IMR-90 (cell line): ENCODE data around the gene RASSF10. TPM values are rescaled to one million over a fixed set of nuclear protein-coding genes. Genes with fewer than 3 reads are reported as not detected.

ENCODE experiments used
- ATAC-seq: fragments of 200-7000 bp; cut with Tn5 transposase; 2 replicates; pipeline ENCODE4 v1.9.1; 2020; ENCODE audit warnings: low read depth, mild to moderate bottlenecking, moderate library complexity
- BruUV-seq: library from RNA; stranded (reverse); fragments of 400-500 nt; replicated peaks from 2 replicates; lab custom pipeline; 2021; lab: Mats Ljungman, UMichigan
- CTCF ChIA-PET: fragments of 300-600 bp; formaldehyde crosslinking; extraction: SDS; loops from one replicate; lab custom pipeline; 2021; ENCODE audit warnings: antibody characterized with exemption; lab: Yijun Ruan, JAX
- POLR2A ChIA-PET: fragments of 300-600 bp; sonication (Branson Sonifier 250); formaldehyde crosslinking; loops from one replicate; lab custom pipeline; 2022; ENCODE audit warnings: antibody characterized with exemption; ENCODE audit not compliant: unreplicated experiment; lab: Charles Lee
- DNase-seq: peaks from one replicate; pipeline ENCODE4 v3.0.0; 2013
- H2AFZ ChIP-seq: replicated peaks from 2 replicates; pipeline ENCODE3; 2013; ENCODE audit warnings: low read length, mild to moderate bottlenecking; ENCODE audit not compliant: poor library complexity
- H2AK5ac ChIP-seq: 2 replicates; pipeline ENCODE4 v1.6.1; 2013; ENCODE audit warnings: low read depth, low read length, inconsistent platforms
- H2AK9ac ChIP-seq: replicated peaks from 2 replicates; pipeline ENCODE3; 2013; ENCODE audit warnings: mild to moderate bottlenecking, low read depth, low read length, moderate library complexity; ENCODE audit not compliant: poor library complexity
- H2BK120ac ChIP-seq: 2 replicates; pipeline ENCODE4 v1.6.1; 2013; ENCODE audit warnings: low read depth, low read length, inconsistent platforms
- H2BK15ac ChIP-seq: 3 replicates; pipeline ENCODE4 v1.6.1; 2013; ENCODE audit warnings: low read depth, low read length, inconsistent platforms
- H2BK20ac ChIP-seq: 2 replicates; pipeline ENCODE4 v1.6.1; 2013; ENCODE audit warnings: low read depth, mild to moderate bottlenecking, inconsistent platforms, low read length, moderate library complexity
- H2BK5ac ChIP-seq: 2 replicates; pipeline ENCODE4 v1.6.1; 2013; ENCODE audit warnings: mild to moderate bottlenecking, low read depth, low read length, inconsistent platforms; ENCODE audit not compliant: poor library complexity, severe bottlenecking
- H3K14ac ChIP-seq: replicated peaks from 2 replicates; pipeline ENCODE4 v1.6.1; 2013; ENCODE audit warnings: low read depth, low read length, inconsistent platforms
- H3K18ac ChIP-seq: 2 replicates; pipeline ENCODE4 v1.6.1; 2013; ENCODE audit warnings: low read depth, low read length, control low read depth
- H3K23ac ChIP-seq: 2 replicates; pipeline ENCODE4 v1.6.1; 2013; ENCODE audit warnings: low read depth, low read length, inconsistent platforms
- H3K27ac ChIP-seq: 2 replicates; pipeline ENCODE4 v1.5.1; 2013; ENCODE audit warnings: mild to moderate bottlenecking, control low read depth, low read length; ENCODE audit not compliant: insufficient read depth
- H3K27me3 ChIP-seq: 2 replicates; pipeline ENCODE4 v1.6.1; 2013; ENCODE audit warnings: low read length; ENCODE audit not compliant: control insufficient read depth, insufficient read depth
- H3K36me3 ChIP-seq: 2 replicates; pipeline ENCODE4 v1.6.1; 2013; ENCODE audit warnings: low read length, mixed read lengths; ENCODE audit not compliant: control insufficient read depth, insufficient read depth
- H3K4ac ChIP-seq: 2 replicates; pipeline ENCODE4 v1.6.1; 2013; ENCODE audit warnings: low read depth, low read length, inconsistent platforms
- H3K4me1 ChIP-seq: 2 replicates; pipeline ENCODE4 v1.6.1; 2013; ENCODE audit warnings: low read length, mixed read lengths; ENCODE audit not compliant: control insufficient read depth, insufficient read depth
- H3K4me2 ChIP-seq: 2 replicates; pipeline ENCODE4 v1.6.1; 2013; ENCODE audit warnings: low read depth, mild to moderate bottlenecking, control low read depth, low read length, moderate library complexity
- H3K4me3 ChIP-seq: 2 replicates; pipeline ENCODE4 v1.5.1; 2013; ENCODE audit warnings: low read depth, mild to moderate bottlenecking, control low read depth, low read length, moderate library complexity; ENCODE audit not compliant: insufficient read depth
- H3K56ac ChIP-seq: 2 replicates; pipeline ENCODE4 v1.6.1; 2013; ENCODE audit warnings: low read length, inconsistent platforms; ENCODE audit not compliant: insufficient read depth; ENCODE audit errors: extremely low read depth
- H3K79me1 ChIP-seq, 2 experiments: 2 replicates each; pipeline ENCODE4 v1.6.1; 2013; ENCODE audit warnings: low read length in 2 of 2, inconsistent platforms in 1 of 2, low read depth in 1 of 2
- H3K9ac ChIP-seq: 2 replicates; pipeline ENCODE4 v1.6.1; 2013; ENCODE audit warnings: low read depth, low read length, control low read depth
- H3K9me1 ChIP-seq: 2 replicates; pipeline ENCODE4 v1.6.1; 2013; ENCODE audit warnings: low read length, inconsistent platforms; ENCODE audit not compliant: insufficient read depth
- H3K9me3 ChIP-seq: 2 replicates; pipeline ENCODE4 v1.6.1; 2013; ENCODE audit warnings: low read length; ENCODE audit not compliant: control insufficient read depth, insufficient read depth
- H4K20me1 ChIP-seq: 2 replicates; pipeline ENCODE4 v1.6.1; 2013; ENCODE audit warnings: low read length, inconsistent platforms; ENCODE audit not compliant: insufficient read depth
- H4K5ac ChIP-seq: 2 replicates; pipeline ENCODE4 v1.6.1; 2013; ENCODE audit warnings: mild to moderate bottlenecking, low read depth, low read length, control low read depth
- H4K8ac ChIP-seq, 2 experiments: 2 replicates each; pipeline ENCODE4 v1.6.1; 2013; ENCODE audit warnings: low read depth in 2 of 2, low read length in 2 of 2, control low read depth in 1 of 2, inconsistent platforms in 1 of 2
- H4K91ac ChIP-seq: 2 replicates; pipeline ENCODE4 v1.6.1; 2013; ENCODE audit warnings: low read depth, low read length, inconsistent platforms; ENCODE audit not compliant: insufficient read depth
- BHLHE40 ChIP-seq: fragments of 150-350 bp; IDR thresholded peaks from 2 replicates; pipeline ENCODE4 v1.6.1; 2016; ENCODE audit warnings: mild to moderate bottlenecking, low read depth, low read length
- CEBPB ChIP-seq: IDR thresholded peaks from 2 replicates; pipeline ENCODE4 v1.6.1; 2012; ENCODE audit warnings: low read depth, low read length, improper control_type of control experiment
- CHD1 ChIP-seq: IDR thresholded peaks from 2 replicates; pipeline ENCODE4 v1.6.1; 2012; ENCODE audit warnings: low read depth, low read length, improper control_type of control experiment
- CTCF ChIP-seq: conservative IDR thresholded peaks from 2 replicates; pipeline ENCODE4 v1.5.1; 2012; ENCODE audit warnings: mild to moderate bottlenecking, low read depth, low read length, improper control_type of control experiment
- ELK1 ChIP-seq: fragments of 150-350 bp; IDR thresholded peaks from 2 replicates; pipeline ENCODE4 v1.6.1; 2016; ENCODE audit warnings: low read depth, mild to moderate bottlenecking, low read length, moderate library complexity, borderline replicate concordance
- FOS ChIP-seq: fragments of 150-350 bp; IDR thresholded peaks from 2 replicates; pipeline ENCODE4 v1.6.1; 2016; ENCODE audit warnings: low read depth, low read length
- MAFK ChIP-seq: IDR thresholded peaks from 2 replicates; pipeline ENCODE4 v1.6.1; 2012; ENCODE audit warnings: low read depth, low read length, improper control_type of control experiment
- MAZ ChIP-seq: IDR thresholded peaks from 2 replicates; pipeline ENCODE4 v1.6.1; 2012; ENCODE audit warnings: low read depth, mild to moderate bottlenecking, low read length, improper control_type of control experiment, moderate library complexity, borderline replicate concordance
- MXI1 ChIP-seq: IDR thresholded peaks from 2 replicates; pipeline ENCODE4 v1.6.1; 2012; ENCODE audit warnings: low read depth, mild to moderate bottlenecking, low read length, moderate library complexity, borderline replicate concordance
- NFE2L2 ChIP-seq: fragments of 150-350 bp; IDR thresholded peaks from 2 replicates; pipeline ENCODE4 v1.6.1; 2016; ENCODE audit warnings: low read depth, mild to moderate bottlenecking, low read length
- POLR2A ChIP-seq: IDR thresholded peaks from 2 replicates; pipeline ENCODE4 v1.6.1; 2012; ENCODE audit warnings: mild to moderate bottlenecking, low read depth, low read length
- RAD21 ChIP-seq: IDR thresholded peaks from 2 replicates; pipeline ENCODE4 v1.6.1; 2012; ENCODE audit warnings: low read length, improper control_type of control experiment
- RCOR1 ChIP-seq: IDR thresholded peaks from 2 replicates; pipeline ENCODE4 v1.6.1; 2012; ENCODE audit warnings: mild to moderate bottlenecking, low read length, improper control_type of control experiment; ENCODE audit not compliant: insufficient replicate concordance
- RFX5 ChIP-seq: IDR thresholded peaks from 2 replicates; pipeline ENCODE4 v1.8.0; 2012; ENCODE audit warnings: low read depth, mild to moderate bottlenecking, low read length, moderate library complexity
- SMC3 ChIP-seq: fragments of 150-350 bp; IDR thresholded peaks from 2 replicates; pipeline ENCODE4 v1.6.1; 2016; ENCODE audit warnings: low read depth, mild to moderate bottlenecking, antibody characterized with exemption, low read length, moderate library complexity
- USF2 ChIP-seq: fragments of 150-350 bp; IDR thresholded peaks from 2 replicates; pipeline ENCODE4 v1.6.1; 2017; ENCODE audit warnings: mild to moderate bottlenecking, antibody characterized with exemption, low read length, low read depth
- WGBS, 2 experiments: methylation state at CpG; one replicate each; pipeline versions ENCODE4 v1.1.5 to v1.1.7; 2013; ENCODE audit warnings: missing lambda C conversion rate in 2 of 2; ENCODE audit not compliant: insufficient read length in 1 of 2; ENCODE audit errors: extremely low coverage in 2 of 2; 5-methylcytosine and 5-hydroxymethylcytosine counted together
- dilution Hi-C: fragments of 300-500 bp; cut with HindIII; formaldehyde crosslinking; loops from one replicate; pipeline ENCODE4 v1.14.3; 2018; ENCODE audit warnings: low sequenced_read_pairs; ENCODE audit not compliant: unreplicated experiment
- in situ Hi-C: fragments of 300-500 bp; cut with MboI; formaldehyde crosslinking; loops from 3 replicates; pipeline ENCODE4 v1.14.3; 2019; ENCODE audit warnings: low sequenced_read_pairs, inconsistent platforms, mixed read lengths
- intact Hi-C: fragments of 100-400 bp; cut with micrococcal nuclease; formaldehyde crosslinking; loops from 2 replicates; pipeline ENCODE4 v1.10.0; 2022
- polyA plus RNA-seq, 3 experiments: library from polyadenylated mRNA; depleted of rRNA; stranded (reverse); fragments of >200 nt; gene quantifications; 2 replicates each; pipeline ENCODE4 v1.2.3, GENCODE V29; 2012; ENCODE audit warnings: low replicate concordance in 1 of 3
- total RNA-seq: library from RNA; depleted of rRNA; stranded (reverse); fragments of >200 nt; gene quantifications from 2 replicates; pipeline ENCODE4 v1.2.3, GENCODE V29; 2012

RASSF10 gene
- total and polyA plus RNA-seq, 2 of the 4 experiments (the other 2 are of a cell fraction) = not detected

- no peak overlapping the region for H3K56ac ChIP-seq
- H3K18ac ChIP-seq = no peak overlapping the region
- H2AK5ac ChIP-seq = no peak overlapping the region
- no peak overlapping the region for H3K23ac ChIP-seq
- H3K9me3 ChIP-seq = 0 out of 2 replicates have a peak, but pooled peaks cover 2% of the 10 kb centered on the region
- intact Hi-C loops (no loop called here), in situ Hi-C loops (no loop called here), dilution Hi-C loops (no loop called here)
- no peak overlapping the region for H3K4me3 ChIP-seq
- TF ChIP-seq RFX5 (no peak), CHD1 (no peak), ELK1 (no peak), MAFK (no peak), RCOR1 (no peak), NFE2L2 (no peak), MXI1 (no peak), CEBPB (no peak), POLR2A (no peak), FOS (no peak), USF2 (no peak), SMC3 (no peak), CTCF (no peak), MAZ (no peak), RAD21 (no peak), BHLHE40 (no peak)
- no peak overlapping the region for H2BK120ac ChIP-seq
- H3K79me1 ChIP-seq = no peaks in the 10 kb centered on the region
- H3K9ac ChIP-seq = no peak overlapping the region
- no peaks in the 10 kb centered on the region for H4K20me1 ChIP-seq
- H2AK9ac ChIP-seq = no peak overlapping the region
- POLR2A ChIA-PET = no interaction called here
- no peak overlapping the region for H2BK5ac ChIP-seq
- no peak overlapping the region for H3K4ac ChIP-seq
- peaks cover 54% of the 10 kb centered on the region for H3K27me3 ChIP-seq
- BruUV-seq = no TSS peak
- H4K8ac ChIP-seq = no peak overlapping the region
- H2BK15ac ChIP-seq = no peak overlapping the region
- H3K4me1 ChIP-seq = no peaks in the 10 kb centered on the region
- no peak overlapping the region for H4K5ac ChIP-seq
- CTCF ChIA-PET = no interaction called here
- H3K27ac ChIP-seq = no peak overlapping the region
- no peaks in the 10 kb centered on the region for H3K9me1 ChIP-seq
- H3K36me3 ChIP-seq = no peaks in the 10 kb centered on the region
- no peak overlapping the region for H2BK20ac ChIP-seq
- WGBS, 2 experiments = no CpG with 5 or more reads among the region's 4 CpGs
- H3K4me2 ChIP-seq = no peak overlapping the region
- no peak overlapping the region for H2AFZ ChIP-seq
- H3K14ac ChIP-seq = no peak overlapping the region
- H4K91ac ChIP-seq = no peak overlapping the region
- ATAC-seq = no peak
- DNase-seq = no peak
These were observed 24.8 kb downstream of the RASSF10 start for GRCh38 chr11:13033760-13034533.
